Measurements from ENCODE around the gene STRA6. TPM values are rescaled to one million over a fixed set of nuclear protein-coding genes. Genes with fewer than 3 reads are reported as not detected.

The STRA6 gene
- total RNA-seq, 2 donors from 2014 or later = 0.77 to 1.8 TPM

GRCh38 chr15:74245342-74245931, 42.9 kb upstream of the STRA6 start:
- no peak for DNase-seq (ENCODE audit: low spot score)
- intact Hi-C loops (cut with DNase I) = no loop called here
- Histone ChIP-seq H3K27me3 (replicated peaks; ENCODE audit: insufficient read depth) (peaks cover 2% of the 10 kb centered on the region), H3K4me1 (replicated peaks) (peaks cover 2% of the 10 kb centered on the region), H3K9me3 (no peaks in the 10 kb centered on the region), H3K4me3 (no peak overlapping the region), H3K27ac (no peak overlapping the region), H3K36me3 (no peaks in the 10 kb centered on the region)
- 10% methylated on average over 25 of the region's 36 CpGs for WGBS
- TF ChIP-seq, protein P1, sequence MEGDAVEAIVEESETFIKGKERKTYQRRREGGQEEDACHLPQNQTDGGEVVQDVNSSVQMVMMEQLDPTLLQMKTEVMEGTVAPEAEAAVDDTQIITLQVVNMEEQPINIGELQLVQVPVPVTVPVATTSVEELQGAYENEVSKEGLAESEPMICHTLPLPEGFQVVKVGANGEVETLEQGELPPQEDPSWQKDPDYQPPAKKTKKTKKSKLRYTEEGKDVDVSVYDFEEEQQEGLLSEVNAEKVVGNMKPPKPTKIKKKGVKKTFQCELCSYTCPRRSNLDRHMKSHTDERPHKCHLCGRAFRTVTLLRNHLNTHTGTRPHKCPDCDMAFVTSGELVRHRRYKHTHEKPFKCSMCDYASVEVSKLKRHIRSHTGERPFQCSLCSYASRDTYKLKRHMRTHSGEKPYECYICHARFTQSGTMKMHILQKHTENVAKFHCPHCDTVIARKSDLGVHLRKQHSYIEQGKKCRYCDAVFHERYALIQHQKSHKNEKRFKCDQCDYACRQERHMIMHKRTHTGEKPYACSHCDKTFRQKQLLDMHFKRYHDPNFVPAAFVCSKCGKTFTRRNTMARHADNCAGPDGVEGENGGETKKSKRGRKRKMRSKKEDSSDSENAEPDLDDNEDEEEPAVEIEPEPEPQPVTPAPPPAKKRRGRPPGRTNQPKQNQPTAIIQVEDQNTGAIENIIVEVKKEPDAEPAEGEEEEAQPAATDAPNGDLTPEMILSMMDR (IDR thresholded peaks at IDR 0.05) = no peak
- TF ChIP-seq POLR2AphosphoS5 (IDR thresholded peaks at IDR 0.05) (no peak), POLR2A (IDR thresholded peaks at IDR 0.05) (no peak)

- Histone ChIP-seq H3K4me3 (no peak overlapping the region), H3K27me3 (replicated peaks; ENCODE audit: insufficient read depth) (peaks cover 2% of the 10 kb centered on the region), H3K9me3 (no peaks in the 10 kb centered on the region), H3K4me1 (replicated peaks) (peaks cover 5% of the 10 kb centered on the region), H3K27ac (no peak overlapping the region), H3K36me3 (no peaks in the 10 kb centered on the region)
- intact Hi-C loops (cut with DNase I) = no loop called here
- TF ChIP-seq, protein P1 (IDR thresholded peaks at IDR 0.05) = no peak
- no peak for TF ChIP-seq POLR2AphosphoS5 (IDR thresholded peaks at IDR 0.05)
- 60% methylated on average over 4 of the region's 4 CpGs for WGBS
- DNase-seq (ENCODE audit: low spot score) = no peak
Measured at GRCh38 chr15:74244822-74245341, 42.3 kb upstream of the STRA6 start.

GRCh38 chr15:74243431-74243830, 40.8 kb upstream of the STRA6 start:
- no peaks in the 10 kb centered on the region for H3K36me3 ChIP-seq
- intact Hi-C loops (cut with DNase I) = no loop called here
- 92% methylated on average over 7 of the region's 7 CpGs for WGBS
- H3K4me1 ChIP-seq (replicated peaks) = peaks cover 5% of the 10 kb centered on the region
- H3K9me3 ChIP-seq = no peaks in the 10 kb centered on the region
- TF ChIP-seq, protein P1 (IDR thresholded peaks at IDR 0.05) = no peak
- TF ChIP-seq POLR2AphosphoS5 (IDR thresholded peaks at IDR 0.05) = no peak
- TF ChIP-seq POLR2A (IDR thresholded peaks at IDR 0.05) = no peak
- H3K4me3 ChIP-seq = no peak overlapping the region
- H3K27me3 ChIP-seq (replicated peaks; ENCODE audit: insufficient read depth) = peaks cover 2% of the 10 kb centered on the region
- H3K27ac ChIP-seq = no peak overlapping the region
- no peak for DNase-seq (ENCODE audit: low spot score)

DNA sequence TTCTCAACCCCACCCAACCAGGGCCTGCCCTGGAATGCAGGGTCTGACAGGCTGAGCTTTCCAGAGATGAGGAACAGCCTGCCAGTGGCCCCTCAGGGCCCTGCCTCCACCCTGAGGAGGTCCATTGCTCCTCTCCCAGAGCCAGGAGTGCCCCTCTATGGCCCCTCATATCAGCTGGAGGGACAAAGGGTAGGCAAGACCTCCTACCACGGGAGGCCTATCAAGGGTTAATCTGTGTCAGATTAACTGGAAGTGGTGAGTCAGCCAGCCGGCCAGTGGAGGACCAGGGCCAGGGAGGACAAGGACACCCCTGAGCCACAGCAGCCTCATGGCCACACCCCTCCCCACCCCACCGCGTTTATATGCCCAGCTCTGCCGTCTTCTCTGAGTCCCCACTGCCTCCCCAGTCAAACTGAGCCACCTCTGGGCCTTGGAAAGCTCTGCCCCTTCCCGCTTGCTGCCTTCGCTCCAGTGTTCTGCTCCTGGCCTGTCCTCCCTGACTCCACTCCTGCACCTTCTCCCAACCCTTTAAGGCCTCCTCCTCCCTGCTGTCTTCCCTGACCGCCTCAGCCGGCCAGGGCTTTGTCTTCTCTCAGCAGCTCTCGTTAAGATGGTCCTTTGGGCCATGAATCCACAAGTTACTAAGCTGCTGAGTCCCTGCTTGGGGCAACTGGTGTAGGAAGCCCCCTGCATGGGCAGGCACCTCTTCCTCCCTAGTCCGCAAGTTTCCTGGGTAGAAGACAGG, 40.0 kb upstream of the STRA6 start:
- TF ChIP-seq, protein P1 (IDR thresholded peaks at IDR 0.05) = no peak
- TF ChIP-seq POLR2A (IDR thresholded peaks at IDR 0.05) (no peak), POLR2AphosphoS5 (IDR thresholded peaks at IDR 0.05) (no peak)
- intact Hi-C loops (cut with DNase I) = no loop called here
- Histone ChIP-seq H3K4me3 (no peak overlapping the region), H3K4me1 (replicated peaks) (peaks cover 5% of the 10 kb centered on the region), H3K27me3 (replicated peaks; ENCODE audit: insufficient read depth) (peaks cover 2% of the 10 kb centered on the region), H3K27ac (no peak overlapping the region), H3K36me3 (no peaks in the 10 kb centered on the region), H3K9me3 (no peaks in the 10 kb centered on the region)
- 60% methylated on average over 11 of the region's 11 CpGs for WGBS
- no peak for DNase-seq (ENCODE audit: low spot score)

Data from prostate gland (tissue), 2 donors.